ENCODE measurements around the gene TNFRSF6B. TPM values are rescaled to one million over a fixed set of nuclear protein-coding genes. Genes with fewer than 3 reads are reported as not detected.

Gene TNFRSF6B
- total RNA-seq, 1 donor: 2.9 TPM

DNA sequence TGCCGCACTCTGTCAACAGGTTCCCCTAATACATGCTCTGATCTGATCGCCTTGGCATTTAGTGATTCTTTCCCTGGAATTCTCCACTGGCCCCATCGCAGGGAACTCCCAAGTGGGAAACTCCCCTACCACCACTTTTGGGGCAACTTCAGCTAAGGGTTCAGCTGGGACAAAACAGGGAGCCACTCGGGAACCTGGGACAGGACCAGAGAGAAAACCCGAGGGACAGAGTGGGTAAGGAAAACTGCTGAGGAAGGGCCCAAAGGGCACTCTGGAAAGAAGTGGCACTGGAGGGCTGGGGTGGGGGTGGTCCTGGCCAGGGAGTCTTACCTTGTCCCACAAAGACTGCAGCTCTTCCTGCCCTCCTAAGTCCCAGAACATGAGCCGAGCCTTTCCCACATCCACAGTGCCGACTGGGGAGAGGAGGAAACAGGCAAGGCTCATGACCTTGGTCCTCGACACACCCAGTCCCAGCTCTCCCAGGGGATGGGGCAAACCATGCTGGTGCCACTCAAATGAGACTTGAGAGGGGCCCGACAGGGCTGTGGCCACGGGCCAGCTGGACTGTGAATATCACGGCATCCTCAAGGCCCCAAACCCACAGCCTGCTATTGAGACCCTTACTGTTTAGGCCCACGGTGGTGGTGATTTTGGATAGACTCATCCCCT lies 9.7 kb downstream of the TNFRSF6B start:
- H2AFZ ChIP-seq (ENCODE audit: low read length): no peak overlapping the region
- H3K4me1 ChIP-seq (ENCODE audit: insufficient read depth, low read length): peaks cover 18% of the 10 kb centered on the region
- no peaks in the 10 kb centered on the region for H3K9me3 ChIP-seq (ENCODE audit: low read depth, low read length)
- peaks cover 36% of the 10 kb centered on the region for H3K36me3 ChIP-seq (ENCODE audit: insufficient read depth, low read length)
- H3K27me3 ChIP-seq (ENCODE audit: insufficient read depth, low read length): no peaks in the 10 kb centered on the region
- peak overlapping the region; percentile 85 for H3K4me2 ChIP-seq (ENCODE audit: insufficient read depth, low read length)
- H3K27ac ChIP-seq (ENCODE audit: low read depth, low read length): peak overlapping the region; percentile 46
- H3K4me3 ChIP-seq (ENCODE audit: insufficient read depth, low read length): peak overlapping the region; percentile 87
- peaks cover 11% of the 10 kb centered on the region for H4K20me1 ChIP-seq (ENCODE audit: insufficient read depth, low read length)
- DNase-seq (ENCODE audit: insufficient read length, low spot score, missing footprints): peak; percentile 67
- TF ChIP-seq, protein P1, sequence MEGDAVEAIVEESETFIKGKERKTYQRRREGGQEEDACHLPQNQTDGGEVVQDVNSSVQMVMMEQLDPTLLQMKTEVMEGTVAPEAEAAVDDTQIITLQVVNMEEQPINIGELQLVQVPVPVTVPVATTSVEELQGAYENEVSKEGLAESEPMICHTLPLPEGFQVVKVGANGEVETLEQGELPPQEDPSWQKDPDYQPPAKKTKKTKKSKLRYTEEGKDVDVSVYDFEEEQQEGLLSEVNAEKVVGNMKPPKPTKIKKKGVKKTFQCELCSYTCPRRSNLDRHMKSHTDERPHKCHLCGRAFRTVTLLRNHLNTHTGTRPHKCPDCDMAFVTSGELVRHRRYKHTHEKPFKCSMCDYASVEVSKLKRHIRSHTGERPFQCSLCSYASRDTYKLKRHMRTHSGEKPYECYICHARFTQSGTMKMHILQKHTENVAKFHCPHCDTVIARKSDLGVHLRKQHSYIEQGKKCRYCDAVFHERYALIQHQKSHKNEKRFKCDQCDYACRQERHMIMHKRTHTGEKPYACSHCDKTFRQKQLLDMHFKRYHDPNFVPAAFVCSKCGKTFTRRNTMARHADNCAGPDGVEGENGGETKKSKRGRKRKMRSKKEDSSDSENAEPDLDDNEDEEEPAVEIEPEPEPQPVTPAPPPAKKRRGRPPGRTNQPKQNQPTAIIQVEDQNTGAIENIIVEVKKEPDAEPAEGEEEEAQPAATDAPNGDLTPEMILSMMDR (IDR thresholded peaks at IDR 0.05; ENCODE audit: extremely low read depth, low read depth, low read length): no peak
- peaks cover 70% of the 10 kb centered on the region for H3K79me2 ChIP-seq (ENCODE audit: insufficient read depth, low read length)

DNA sequence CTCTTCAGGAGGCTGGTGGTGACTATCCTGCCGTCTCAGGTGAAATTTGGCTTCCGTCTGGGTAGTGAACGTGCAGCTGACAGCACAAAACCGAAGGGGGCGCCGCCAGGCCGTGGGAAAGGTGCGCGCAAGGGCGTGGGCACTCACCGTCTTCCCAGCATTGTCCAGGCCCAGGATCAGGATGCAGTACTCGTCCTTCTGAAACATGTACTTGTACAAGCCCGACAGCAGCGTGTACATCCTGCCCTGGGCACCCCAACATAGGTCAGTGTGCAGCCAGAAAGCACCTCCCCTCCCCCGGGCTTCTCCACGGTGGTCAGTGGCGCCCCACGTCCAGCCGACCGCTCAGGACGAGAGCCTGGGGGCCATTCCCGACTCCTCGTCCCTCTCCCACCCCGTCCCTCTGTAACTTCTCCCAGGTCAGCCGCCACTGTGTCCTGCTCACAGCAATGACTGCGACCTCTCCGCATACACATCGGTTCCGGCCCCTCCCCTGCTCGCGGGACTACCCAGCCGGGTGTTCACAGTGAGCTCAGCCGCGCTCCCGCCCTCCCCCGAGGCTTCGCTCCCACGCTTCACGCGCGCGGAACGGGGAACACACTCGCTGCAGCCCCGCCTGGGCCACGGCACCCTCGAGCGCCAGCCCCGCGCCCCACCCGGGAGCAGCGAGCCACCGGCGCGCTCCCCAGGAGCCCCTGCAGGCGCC lies 10.6 kb downstream of the TNFRSF6B start:
- peaks cover 45% of the 10 kb centered on the region for H3K36me3 ChIP-seq (ENCODE audit: insufficient read depth, low read length)
- peaks cover 14% of the 10 kb centered on the region for H4K20me1 ChIP-seq (ENCODE audit: insufficient read depth, low read length)
- peaks cover 79% of the 10 kb centered on the region for H3K79me2 ChIP-seq (ENCODE audit: insufficient read depth, low read length)
- no peaks in the 10 kb centered on the region for H3K27me3 ChIP-seq (ENCODE audit: insufficient read depth, low read length)
- peak overlapping the region; percentile 46 for H3K27ac ChIP-seq (ENCODE audit: low read depth, low read length)
- TF ChIP-seq, protein P1 (IDR thresholded peaks at IDR 0.05; ENCODE audit: extremely low read depth, low read depth, low read length): peak; percentile 2
- peak overlapping the region; percentile 68 for H2AFZ ChIP-seq (ENCODE audit: low read length)
- peaks cover 18% of the 10 kb centered on the region for H3K4me1 ChIP-seq (ENCODE audit: insufficient read depth, low read length)
- peak; percentile 97 for DNase-seq (ENCODE audit: insufficient read length, low spot score, missing footprints)
- H3K4me3 ChIP-seq (ENCODE audit: insufficient read depth, low read length): peak overlapping the region; percentile 87
- H3K9me3 ChIP-seq (ENCODE audit: low read depth, low read length): no peaks in the 10 kb centered on the region
- peak overlapping the region; percentile 85 for H3K4me2 ChIP-seq (ENCODE audit: insufficient read depth, low read length)

DNA sequence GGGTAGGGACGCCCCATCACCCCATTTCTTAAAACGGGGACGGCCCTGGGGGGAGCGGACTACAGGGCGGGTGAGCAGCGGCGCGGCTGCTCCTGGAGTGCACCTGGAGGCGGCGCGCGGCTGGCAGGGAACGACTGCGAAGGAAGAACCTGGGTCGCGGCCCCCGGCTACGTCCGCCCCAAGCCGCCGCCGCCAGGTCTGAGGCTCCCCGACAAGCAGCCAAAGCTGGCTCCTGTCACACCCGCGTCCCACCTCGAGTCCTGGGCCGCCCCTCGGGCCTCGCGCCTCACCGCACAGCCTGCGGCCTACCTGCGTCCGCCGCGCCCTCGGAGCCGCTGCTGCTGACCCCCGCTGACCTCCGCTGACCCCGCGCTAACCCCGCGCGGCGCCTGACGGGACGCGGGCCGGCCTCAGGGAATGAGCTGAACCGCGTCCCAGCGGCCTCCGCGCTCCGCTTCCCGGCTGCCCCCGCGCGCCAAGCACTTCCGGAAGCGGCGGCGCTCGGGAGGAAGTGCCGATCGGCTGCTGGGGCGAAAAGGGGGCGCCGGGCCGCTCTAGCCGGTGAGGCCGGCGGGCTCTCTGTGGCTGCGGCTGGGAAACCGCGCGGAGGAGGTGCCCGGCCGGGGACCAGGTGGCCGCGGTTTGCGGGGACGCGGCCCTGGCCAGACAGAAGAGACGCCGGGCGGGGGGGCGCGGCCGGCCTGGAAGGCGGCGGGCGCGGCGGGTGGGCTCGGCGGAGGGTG lies 11.3 kb downstream of the TNFRSF6B start, which contains the start of the genes ARFRP1 and ZGPAT:
ARFRP1 (minus strand) TSS at position 419 of the 743 bp plus-strand sequence. CDS start 885 bp downstream, outside the sequence.
ZGPAT (plus strand) TSS at position 482 of the 743 bp plus-strand sequence. CDS start 542 bp downstream, outside the sequence.
- peak within 1 kb of the TSS; percentile 56 for H3K27ac ChIP-seq (ENCODE audit: low read depth, low read length)
- H3K4me3 ChIP-seq (ENCODE audit: insufficient read depth, low read length): peak within 1 kb of the TSS; percentile 87
- peak within 1 kb of the TSS; percentile 85 for H3K4me2 ChIP-seq (ENCODE audit: insufficient read depth, low read length)
- H3K4me1 ChIP-seq (ENCODE audit: insufficient read depth, low read length): peaks cover 18% of the 10 kb centered on the region
- H3K9me3 ChIP-seq (ENCODE audit: low read depth, low read length): no peaks in the 10 kb centered on the region
- H3K36me3 ChIP-seq (ENCODE audit: insufficient read depth, low read length): peaks cover 52% of the 10 kb centered on the region
- peak within 1 kb of the TSS; percentile 68 for H2AFZ ChIP-seq (ENCODE audit: low read length)
- no peaks in the 10 kb centered on the region for H3K27me3 ChIP-seq (ENCODE audit: insufficient read depth, low read length)
- DNase-seq (ENCODE audit: insufficient read length, low spot score, missing footprints): peak; percentile 99
- TF ChIP-seq, protein P1 (IDR thresholded peaks at IDR 0.05; ENCODE audit: extremely low read depth, low read depth, low read length): no peak
- H3K79me2 ChIP-seq (ENCODE audit: insufficient read depth, low read length): peaks cover 86% of the 10 kb centered on the region
- H4K20me1 ChIP-seq (ENCODE audit: insufficient read depth, low read length): peaks cover 14% of the 10 kb centered on the region
